GM19099 (cell line): ENCODE data around the gene KREMEN1.

Source experiments
- POLR2A ChIP-seq: IDR thresholded peaks from 3 replicates; pipeline ENCODE4 v1.6.1; 2011; ENCODE audit warnings: low read depth; ENCODE audit not compliant: insufficient read length; ENCODE audit errors: extremely low read depth

KREMEN1 gene

GRCh38 chr22:29165321-29166060 is 92.7 kb downstream of the KREMEN1 start:
- no peak for TF ChIP-seq POLR2A

- TF ChIP-seq POLR2A, result no peak
Measured at GRCh38 chr22:29166180-29166579, 93.3 kb downstream of the KREMEN1 start.

DNA sequence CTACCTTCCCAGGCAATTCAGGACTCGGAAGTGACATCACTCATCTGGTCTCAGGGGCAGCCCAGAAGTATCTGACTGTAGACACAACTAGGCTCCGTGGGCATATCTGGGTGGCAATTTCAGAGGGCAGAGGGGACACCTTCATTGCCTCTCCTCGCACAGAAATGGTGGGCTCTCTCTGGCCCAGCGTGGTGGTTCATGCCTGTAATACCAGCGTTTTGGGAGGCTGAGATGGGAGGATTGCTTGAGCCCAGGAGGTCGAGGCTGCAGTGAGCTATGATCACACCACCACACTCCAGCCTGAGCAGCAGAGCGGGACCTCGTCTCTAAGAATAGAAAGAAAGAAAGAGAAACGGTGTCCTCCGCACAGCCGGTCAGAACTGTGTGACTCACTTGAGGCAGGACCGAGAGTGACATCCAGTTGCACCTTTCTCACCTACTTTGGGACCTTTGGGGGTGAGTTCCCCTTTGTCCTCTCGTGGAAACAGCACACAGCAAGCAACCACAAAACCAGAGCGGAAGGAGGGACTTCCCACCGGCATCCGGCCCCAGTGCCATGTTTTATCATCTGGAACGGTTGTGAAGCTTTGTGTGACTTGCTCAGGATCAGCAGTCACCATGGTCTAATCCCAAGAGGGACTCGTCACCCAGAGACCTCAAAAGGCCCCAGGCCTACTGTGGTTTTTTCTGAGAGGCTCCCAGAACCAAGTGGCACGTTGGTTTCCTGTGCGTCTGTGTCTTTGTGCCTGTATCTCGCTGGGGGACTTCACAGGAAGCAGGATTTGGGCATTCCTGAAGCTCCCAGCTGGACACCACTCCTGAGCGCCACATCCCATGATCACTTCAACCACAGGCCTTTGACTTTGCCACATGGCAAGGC is 94.4 kb downstream of the KREMEN1 start:
- peak; percentile 17 for TF ChIP-seq POLR2A

GRCh38 chr22:29171721-29172120 is 98.9 kb downstream of the KREMEN1 start:
- no peak for TF ChIP-seq POLR2A

DNA sequence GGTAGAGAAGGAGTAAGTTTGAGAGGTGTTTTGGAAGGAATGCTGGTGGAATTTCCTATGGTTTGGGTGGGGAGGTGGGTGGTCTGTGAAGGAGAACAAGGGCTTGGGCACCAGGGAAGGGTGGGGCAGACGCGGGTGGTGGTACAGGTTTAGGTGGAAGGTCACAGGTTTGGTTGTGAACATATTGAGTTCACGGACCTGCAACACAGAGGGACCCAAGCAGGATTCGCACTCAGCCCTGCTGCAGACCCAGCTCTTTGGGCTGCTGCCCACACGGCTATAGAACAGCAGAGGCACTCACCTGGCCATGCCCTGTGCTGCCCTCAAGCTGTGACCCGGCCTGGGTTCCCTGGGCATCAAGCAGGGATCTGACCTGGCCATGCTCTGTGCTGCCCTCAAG is 99.4 kb downstream of the KREMEN1 start:
- TF ChIP-seq POLR2A, result no peak

GRCh38 chr22:29175312-29175835 is 102.5 kb downstream of the KREMEN1 start:
- TF ChIP-seq POLR2A, result no peak

GRCh38 chr22:29183971-29184848 is 111.4 kb downstream of the KREMEN1 start:
- TF ChIP-seq POLR2A, result no peak

DNA sequence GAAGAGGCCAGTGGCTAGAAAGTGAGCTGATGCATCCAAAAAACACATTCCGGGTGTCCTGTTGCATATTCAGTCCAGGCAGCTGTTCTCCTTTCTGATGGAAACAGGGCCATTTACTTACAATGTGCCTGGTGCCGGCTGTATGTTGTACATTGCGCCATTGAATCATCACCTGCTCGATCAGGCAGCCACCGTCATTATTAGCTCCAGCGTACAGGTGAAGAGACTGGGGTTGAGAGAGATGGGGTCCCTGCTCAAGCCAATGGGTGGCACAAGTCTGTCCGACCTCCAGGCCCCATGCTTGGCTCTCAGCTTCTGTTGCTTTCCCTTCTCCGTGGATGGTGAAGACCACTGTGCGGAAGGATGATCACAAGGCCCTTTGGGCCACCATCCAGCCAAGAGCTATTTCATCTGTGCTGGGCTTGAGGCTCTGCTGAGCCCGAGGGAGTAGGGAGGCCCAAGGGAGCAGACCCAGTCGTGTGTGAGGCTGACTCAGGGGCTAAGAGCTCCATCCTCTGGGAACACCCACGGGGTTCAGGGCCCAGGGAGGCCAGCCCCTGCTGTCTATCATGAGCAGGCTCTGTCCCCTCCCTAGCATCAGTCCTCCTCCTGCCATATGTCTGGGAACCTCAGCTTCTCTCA is 112.1 kb downstream of the KREMEN1 start:
- TF ChIP-seq POLR2A, result no peak

DNA sequence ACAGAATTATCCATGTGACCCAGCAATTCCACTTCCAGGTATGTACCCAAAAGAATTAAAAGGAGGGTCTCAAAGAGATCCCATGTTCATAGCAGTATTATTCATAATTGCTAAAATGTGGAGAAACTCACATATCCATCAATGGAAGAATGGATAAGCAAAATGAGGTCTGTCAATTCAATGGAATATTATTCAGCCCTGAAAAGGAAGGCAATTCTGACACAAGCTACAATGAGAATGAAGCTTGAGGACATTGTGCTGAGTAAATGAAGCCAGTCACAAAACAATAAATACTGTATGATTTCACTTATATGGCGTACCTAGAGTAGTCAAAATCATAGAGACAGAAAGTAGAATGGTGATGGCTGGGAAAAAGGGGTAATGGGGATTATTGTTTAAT is 113.5 kb downstream of the KREMEN1 start:
- no peak for TF ChIP-seq POLR2A

- TF ChIP-seq POLR2A, result no peak
Measured at GRCh38 chr22:29187831-29188230, 115.0 kb downstream of the KREMEN1 start.

DNA sequence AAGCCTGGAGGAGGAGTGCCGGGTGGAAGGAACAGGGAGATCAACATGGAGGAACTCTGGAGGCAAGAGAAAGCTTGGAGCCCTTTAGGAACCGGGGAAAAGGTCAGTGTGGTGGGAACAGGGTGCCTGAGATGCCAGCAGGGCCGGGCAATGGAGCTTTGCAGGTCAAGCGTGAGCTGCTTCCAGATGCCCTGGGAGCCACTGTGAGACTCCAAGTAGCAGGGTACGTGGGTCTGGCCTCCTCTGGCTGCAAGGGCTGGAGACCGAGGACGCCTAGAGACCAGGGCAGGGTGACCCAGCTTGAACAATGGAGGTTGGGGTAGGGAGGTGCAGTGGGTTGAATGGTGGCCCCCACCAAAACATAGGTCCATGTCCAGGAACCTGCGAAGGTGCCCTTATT is 117.2 kb downstream of the KREMEN1 start:
- TF ChIP-seq POLR2A, result no peak

- no peak for TF ChIP-seq POLR2A
Measured at GRCh38 chr22:29190918-29191317, 118.1 kb downstream of the KREMEN1 start.

DNA sequence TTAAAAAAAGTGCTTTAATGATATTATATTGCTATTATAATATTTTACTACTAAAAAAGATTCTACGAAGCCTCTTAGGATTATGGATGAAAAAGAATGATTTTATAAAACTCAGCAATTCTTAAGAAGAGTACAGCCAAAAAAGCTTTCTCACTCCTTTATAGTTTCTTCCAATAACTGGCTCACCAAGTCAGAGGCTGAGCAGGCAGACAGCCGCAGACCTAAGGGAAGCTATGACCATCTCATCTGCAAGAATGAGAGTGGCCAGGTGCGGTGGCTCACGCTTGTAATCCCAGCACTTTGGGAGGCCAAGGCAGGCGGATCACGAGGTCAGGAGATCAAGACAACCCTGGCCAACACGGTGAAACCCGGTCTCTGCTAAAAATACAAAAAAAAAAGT is 120.2 kb downstream of the KREMEN1 start:
- TF ChIP-seq POLR2A, result no peak

DNA sequence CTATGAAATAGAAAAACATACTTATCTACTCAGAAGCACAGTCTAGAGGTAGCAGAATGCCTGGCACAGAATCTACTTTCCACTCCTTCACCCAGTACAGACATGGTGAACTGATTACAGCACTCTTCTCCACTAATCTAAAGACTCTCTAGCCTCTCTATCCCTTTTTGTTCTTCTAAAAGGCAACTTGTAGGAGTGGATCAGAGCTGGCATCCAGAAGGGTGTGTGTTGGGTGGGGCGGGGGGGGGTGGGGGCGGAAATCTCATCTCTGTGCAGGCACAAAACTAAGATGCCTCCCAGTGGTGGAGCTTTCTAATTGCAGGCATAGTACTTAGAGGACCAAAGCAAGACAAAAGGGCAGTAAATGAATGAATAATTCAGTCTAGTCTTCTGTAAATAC is 121.3 kb downstream of the KREMEN1 start:
- TF ChIP-seq POLR2A, result no peak
